MCF 10A (cell line): Measurements from ENCODE around the gene WDR59. TPM values are rescaled to one million over a fixed set of nuclear protein-coding genes. Genes with fewer than 3 reads are reported as not detected.
"Not testable (repeated sequence)": the region's sequence is repeated elsewhere in the genome, so short reads cannot be mapped to it uniquely, and the experiment has no call there.

ENCODE experiments used
- BruUV-seq: library from RNA; stranded (reverse); fragments of 400-500 nt; replicated peaks from 2 replicates; lab custom pipeline; 2021; lab: Mats Ljungman, UMichigan
- CTCF ChIA-PET: fragments of 300-600 bp; sonication (Branson Sonifier 250); formaldehyde crosslinking; extraction: SDS; loops from one replicate; lab custom pipeline; 2021; ENCODE audit warnings: antibody characterized with exemption, inconsistent platforms; lab: Yijun Ruan, JAX
- POLR2A ChIA-PET: fragments of 300-600, 350-650 bp; sonication (Branson Sonifier 250); formaldehyde crosslinking; extraction: SDS; loops from one replicate; lab custom pipeline; 2020; ENCODE audit warnings: antibody characterized with exemption, inconsistent platforms; lab: Yijun Ruan, JAX
- DNase-seq: peaks from one replicate; pipeline ENCODE4 v3.0.0-alpha.2; 2018; ENCODE audit not compliant: unreplicated experiment
- H3K27ac Mint-ChIP-seq: one replicate; pipeline ENCODE4 v1.8.0; 2022; ENCODE audit warnings: mild to moderate bottlenecking, low read depth, mixed read lengths; ENCODE audit not compliant: unreplicated experiment
- H3K27me3 Mint-ChIP-seq: one replicate; pipeline ENCODE4 v1.8.0; 2022; ENCODE audit warnings: mixed read lengths; ENCODE audit not compliant: insufficient read depth, unreplicated experiment
- H3K36me3 Mint-ChIP-seq: one replicate; pipeline ENCODE4 v1.8.0; 2022; ENCODE audit warnings: mild to moderate bottlenecking, moderate library complexity, mixed read lengths; ENCODE audit not compliant: insufficient read depth, unreplicated experiment
- H3K4me1 Mint-ChIP-seq: one replicate; pipeline ENCODE4 v1.8.0; 2022; ENCODE audit warnings: mixed read lengths; ENCODE audit not compliant: insufficient read depth, unreplicated experiment
- H3K4me3 Mint-ChIP-seq: one replicate; pipeline ENCODE4 v1.8.0; 2022; ENCODE audit warnings: mild to moderate bottlenecking, moderate library complexity, mixed read lengths; ENCODE audit not compliant: unreplicated experiment
- H3K9me3 Mint-ChIP-seq: one replicate; pipeline ENCODE4 v1.8.0; 2022; ENCODE audit warnings: mixed read lengths; ENCODE audit not compliant: unreplicated experiment
- intact Hi-C: fragments of 100-400 bp; cut with micrococcal nuclease; formaldehyde crosslinking; loops from 2 replicates; pipeline ENCODE4 v1.14.1; 2022
- total RNA-seq: library from RNA; stranded (reverse); gene quantifications from 2 replicates; pipeline ENCODE4 v1.2.3, GENCODE V29; 2022
- TF ChIP-seq, protein P1 (sequence below): fragments of 200-600 bp; IDR thresholded peaks from one replicate; pipeline ENCODE4 v1.8.0; 2022; ENCODE audit warnings: antibody characterized with exemption, mild to moderate bottlenecking; ENCODE audit not compliant: unreplicated experiment

The WDR59 gene
- total RNA-seq, 1 experiment from 2014 or later, result 56.1 TPM

- ChIA-PET CTCF (interaction anchor here (0.6 kb wide), 1 partner anchor 597 kb away, joined by 3 read pairs; no protein-coding TSS in a partner anchor), POLR2A (no interaction called here)
- TF ChIP-seq, protein P1, sequence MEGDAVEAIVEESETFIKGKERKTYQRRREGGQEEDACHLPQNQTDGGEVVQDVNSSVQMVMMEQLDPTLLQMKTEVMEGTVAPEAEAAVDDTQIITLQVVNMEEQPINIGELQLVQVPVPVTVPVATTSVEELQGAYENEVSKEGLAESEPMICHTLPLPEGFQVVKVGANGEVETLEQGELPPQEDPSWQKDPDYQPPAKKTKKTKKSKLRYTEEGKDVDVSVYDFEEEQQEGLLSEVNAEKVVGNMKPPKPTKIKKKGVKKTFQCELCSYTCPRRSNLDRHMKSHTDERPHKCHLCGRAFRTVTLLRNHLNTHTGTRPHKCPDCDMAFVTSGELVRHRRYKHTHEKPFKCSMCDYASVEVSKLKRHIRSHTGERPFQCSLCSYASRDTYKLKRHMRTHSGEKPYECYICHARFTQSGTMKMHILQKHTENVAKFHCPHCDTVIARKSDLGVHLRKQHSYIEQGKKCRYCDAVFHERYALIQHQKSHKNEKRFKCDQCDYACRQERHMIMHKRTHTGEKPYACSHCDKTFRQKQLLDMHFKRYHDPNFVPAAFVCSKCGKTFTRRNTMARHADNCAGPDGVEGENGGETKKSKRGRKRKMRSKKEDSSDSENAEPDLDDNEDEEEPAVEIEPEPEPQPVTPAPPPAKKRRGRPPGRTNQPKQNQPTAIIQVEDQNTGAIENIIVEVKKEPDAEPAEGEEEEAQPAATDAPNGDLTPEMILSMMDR, result no peak
- Mint-ChIP-seq H3K27me3 (no peaks in the 10 kb centered on the region), H3K9me3 (no peaks in the 10 kb centered on the region), H3K4me3 (no peak overlapping the region), H3K27ac (no peak overlapping the region), H3K36me3 (peaks cover 84% of the 10 kb centered on the region), H3K4me1 (no peaks in the 10 kb centered on the region)
- intact Hi-C loops, result no loop called here
- no TSS peak for BruUV-seq
- no peak for DNase-seq
Measured at GRCh38 chr16:74921051-74921450, 63.9 kb downstream of the WDR59 start.

- peaks cover 89% of the 10 kb centered on the region for H3K36me3 Mint-ChIP-seq
- no TSS peak for BruUV-seq
- no peak overlapping the region for H3K27ac Mint-ChIP-seq
- no peaks in the 10 kb centered on the region for H3K27me3 Mint-ChIP-seq
- DNase-seq, result no peak
- CTCF ChIA-PET, result interaction anchor here (0.7 to 1.0 kb wide), 3 partner anchors 10 to 200 kb away, joined by 3 to 6 read pairs (median 4); no protein-coding TSS in a partner anchor
- POLR2A ChIA-PET, result interaction anchor here (0.7 kb wide), 1 partner anchor 10 kb away, joined by 5 read pairs; no protein-coding TSS in a partner anchor
- TF ChIP-seq, protein P1, result no peak
- H3K9me3 Mint-ChIP-seq, result no peaks in the 10 kb centered on the region
- intact Hi-C loops, result no loop called here
- no peaks in the 10 kb centered on the region for H3K4me1 Mint-ChIP-seq
- no peak overlapping the region for H3K4me3 Mint-ChIP-seq
Measured at GRCh38 chr16:74909665-74910064, 75.3 kb downstream of the WDR59 start.

DNA sequence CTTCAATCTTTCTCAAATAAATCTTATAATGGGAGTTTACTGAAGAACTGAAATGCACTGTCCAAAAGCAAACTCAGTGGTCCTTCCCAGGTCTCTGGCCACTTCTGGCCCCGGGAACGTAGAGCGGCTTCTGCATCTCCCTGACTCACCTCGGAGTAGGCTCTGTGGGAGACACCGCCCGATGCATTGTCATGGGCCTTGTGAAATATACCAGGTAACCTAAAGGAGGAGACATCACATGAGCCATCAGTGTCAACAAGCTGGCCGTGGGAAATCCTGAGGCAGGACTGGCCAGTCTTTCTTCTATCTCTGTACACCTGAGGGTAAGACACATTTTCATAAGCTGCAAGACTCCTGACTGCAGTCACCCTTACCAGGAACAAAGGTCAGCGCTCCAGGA, 76.2 kb downstream of the WDR59 start:
- DNase-seq, result peak; percentile 4
- CTCF ChIA-PET, result not testable (repeated sequence)

GRCh38 chr16:74903901-74904678, 80.8 kb downstream of the WDR59 start:
- ChIA-PET CTCF (interaction anchor here (0.6 kb wide), 1 partner anchor 246 kb away, joined by 3 read pairs; no protein-coding TSS in a partner anchor), POLR2A (interaction anchor here (0.6 to 1.4 kb wide), 2 partner anchors 10 to 204 kb away, joined by 3 to 4 read pairs; partner anchors contain the start of gene MLKL)
- peaks cover 78% of the 10 kb centered on the region for H3K36me3 Mint-ChIP-seq
- H3K27ac Mint-ChIP-seq, result no peak overlapping the region
- no TSS peak for BruUV-seq
- DNase-seq, result no peak
- TF ChIP-seq, protein P1, result no peak
- no peak overlapping the region for H3K4me3 Mint-ChIP-seq
- intact Hi-C loops, result no loop called here
- H3K27me3 Mint-ChIP-seq, result no peaks in the 10 kb centered on the region
- H3K9me3 Mint-ChIP-seq, result no peaks in the 10 kb centered on the region
- no peaks in the 10 kb centered on the region for H3K4me1 Mint-ChIP-seq

More for the DNA sequence above, 76.2 kb downstream of the WDR59 start:
- H3K27me3 Mint-ChIP-seq, H3K4me1 Mint-ChIP-seq, intact Hi-C loops, BruUV-seq, H3K9me3 Mint-ChIP-seq, H3K27ac Mint-ChIP-seq, H3K4me3 Mint-ChIP-seq: not testable (repeated sequence)
- peaks cover 87% of the 10 kb centered on the region for H3K36me3 Mint-ChIP-seq
- POLR2A ChIA-PET, result interaction anchor here (0.7 kb wide), 1 partner anchor 9 kb away, joined by 5 read pairs; no protein-coding TSS in a partner anchor
